Right ventricle myocardium inferior (tissue), 1 donor: ENCODE data around the gene C1orf74. TPM values are rescaled to one million over a fixed set of nuclear protein-coding genes. Genes with fewer than 3 reads are reported as not detected.
A peak's percentile ranks its signal among the peaks of the same experiment; 100 is the strongest.

ENCODE experiments used
- ATAC-seq: fragments of 200-7000 bp; cut with Tn5 transposase; one replicate; pipeline ENCODE4 v1.9.1; 2020; ENCODE audit warnings: mild to moderate bottlenecking, moderate library complexity
- DNase-seq: peaks from one replicate; pipeline ENCODE4 v3.0.0; 2021; ENCODE audit errors: missing footprints
- intact Hi-C: fragments of 100-400 bp; cut with DNase I; formaldehyde crosslinking; loops from one replicate; pipeline ENCODE4 v1.11.0; 2022
- total RNA-seq: library from RNA; stranded (reverse); fragmentation: NEBNext Ultra II Directional; extraction: Animal tissue kit (Norgen Biotek cat#: 25700); gene quantifications from one replicate; pipeline ENCODE4 v1.2.1, GENCODE V29; 2021
- donor health status: DM: no; HTN: yes; CAD: no; lungs with severe emphysema.

The C1orf74 gene
- total RNA-seq, 1 donor from 2014 or later, result 1.8 TPM

DNA sequence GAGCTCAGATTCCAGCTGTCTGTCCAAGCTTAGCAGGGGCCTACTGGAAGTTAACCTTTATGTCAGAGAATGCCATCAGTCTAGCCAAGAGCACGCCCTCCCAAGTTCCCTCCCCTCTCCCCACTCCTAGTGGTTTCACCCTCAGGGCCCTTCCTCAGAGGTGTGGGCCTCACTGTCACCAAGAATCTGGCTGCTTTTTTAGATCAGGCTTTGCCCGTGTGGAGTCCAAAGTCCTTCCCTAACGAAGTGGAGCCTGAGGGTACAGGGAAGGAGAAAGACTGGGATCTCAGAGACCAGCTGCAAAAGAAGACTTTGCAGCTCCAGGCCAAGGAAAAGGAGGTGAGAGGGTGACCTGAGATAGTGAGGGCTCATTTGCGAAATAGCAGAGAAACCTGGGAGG, 4.1 kb downstream of the C1orf74 start:
- intact Hi-C loops, result loop anchor here (5.0 kb wide), 1 partner anchor 33 kb away; no protein-coding TSS in a partner anchor
- no peak for DNase-seq
- ATAC-seq, result no peak

DNA sequence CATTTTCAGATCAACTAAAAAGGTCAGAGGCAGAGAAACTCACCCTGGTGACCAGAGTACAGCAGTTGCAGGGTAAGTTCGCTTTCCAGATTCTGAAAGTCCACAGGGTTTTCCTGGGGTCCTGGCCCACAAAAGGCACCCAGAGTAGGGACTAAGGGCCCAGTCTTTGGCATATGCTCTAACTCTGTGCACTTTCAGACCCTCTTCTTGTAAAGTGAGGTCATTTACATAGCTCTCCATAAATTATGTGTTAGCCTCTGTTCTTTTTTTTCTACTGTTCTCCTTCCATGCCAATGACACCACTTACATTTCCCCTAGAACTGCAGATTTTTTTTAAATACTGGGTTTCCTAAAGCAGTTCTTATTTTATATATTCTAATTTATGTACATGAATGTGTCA, 6.3 kb downstream of the C1orf74 start:
- no peak for DNase-seq
- ATAC-seq, result no peak
- intact Hi-C loops, result no loop called here

DNA sequence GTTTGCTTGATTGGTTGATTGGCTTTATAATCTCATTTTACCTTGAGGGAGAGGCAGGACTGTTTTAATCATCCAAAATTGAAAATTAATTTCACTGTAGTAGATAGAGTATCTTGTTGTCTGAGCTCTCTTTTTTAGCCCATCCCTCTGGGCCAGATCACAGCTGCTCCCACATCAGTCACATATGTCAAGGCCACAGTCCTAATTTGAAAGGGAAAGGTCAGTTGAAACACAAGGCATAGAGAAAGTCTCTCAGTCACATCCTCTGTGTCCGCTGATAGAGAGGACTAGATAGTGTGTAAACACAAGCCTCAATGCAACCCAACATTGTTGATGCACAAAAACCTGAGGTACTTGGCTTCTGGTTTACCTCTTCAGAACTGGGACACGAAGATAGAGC, 6.8 kb downstream of the C1orf74 start:
- DNase-seq (no peak), ATAC-seq (no peak)
- intact Hi-C loops, result no loop called here

DNA sequence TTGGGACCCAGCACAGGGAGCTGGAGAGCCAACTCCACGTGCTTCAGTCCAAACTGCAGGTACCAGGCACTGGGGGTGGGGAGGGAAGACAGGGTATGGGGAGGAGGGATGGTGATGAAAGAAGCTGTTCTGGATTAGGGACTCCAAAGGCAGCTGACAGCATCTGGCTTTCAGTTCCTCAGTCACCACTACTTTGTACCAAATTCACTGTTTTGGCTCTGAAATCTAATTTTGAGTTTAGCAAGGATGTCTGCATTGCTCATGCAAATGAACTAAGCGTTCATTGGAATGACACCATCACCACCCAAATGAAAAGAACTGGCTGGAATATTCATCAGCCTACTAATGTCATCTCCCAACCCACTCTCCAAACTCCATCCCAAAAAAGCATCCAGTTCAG, 8.7 kb downstream of the C1orf74 start:
- intact Hi-C loops, result no loop called here
- DNase-seq, result no peak
- ATAC-seq, result no peak

DNA sequence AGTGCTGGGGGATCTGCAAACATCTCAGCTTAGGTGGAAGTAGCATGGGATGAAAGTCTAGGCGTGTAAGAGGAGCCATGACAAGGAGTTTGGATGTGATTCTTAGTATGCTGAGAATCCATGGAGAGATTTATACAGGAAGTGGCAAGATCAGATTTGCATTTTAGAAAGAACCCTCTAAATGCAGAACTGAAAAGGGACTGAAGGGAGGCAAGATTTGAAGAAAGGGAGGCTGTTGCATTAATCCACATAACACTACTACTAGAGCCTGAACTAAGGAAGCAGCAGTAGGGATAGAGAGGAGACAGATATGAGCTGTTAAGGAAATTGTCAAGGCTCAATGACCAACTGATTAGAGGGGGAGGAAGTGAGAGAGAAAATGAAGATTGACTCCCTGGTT, 9.8 kb downstream of the C1orf74 start:
- ATAC-seq, result no peak
- DNase-seq, result no peak
- intact Hi-C loops, result no loop called here

DNA sequence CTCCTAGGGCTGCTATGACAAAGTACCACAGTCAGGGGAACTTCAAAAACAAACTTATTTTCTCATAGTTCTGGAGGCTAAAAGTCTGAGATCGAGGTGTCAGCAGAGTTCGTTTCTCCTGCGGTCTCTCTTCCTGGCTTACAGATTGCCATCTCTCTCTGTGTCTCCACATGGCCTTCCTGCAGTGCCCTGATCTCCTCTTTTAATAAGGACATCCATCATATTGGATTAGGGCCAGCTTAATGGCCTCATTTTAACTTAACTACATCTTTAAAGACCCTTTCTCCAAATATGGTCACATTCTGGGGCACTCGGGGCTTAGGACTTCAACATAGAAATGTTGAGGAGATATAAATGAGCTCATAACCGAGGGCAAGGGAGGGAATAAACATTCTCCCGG, 12.2 kb downstream of the C1orf74 start:
- DNase-seq (no peak), ATAC-seq (no peak)
- intact Hi-C loops, result no loop called here

DNA sequence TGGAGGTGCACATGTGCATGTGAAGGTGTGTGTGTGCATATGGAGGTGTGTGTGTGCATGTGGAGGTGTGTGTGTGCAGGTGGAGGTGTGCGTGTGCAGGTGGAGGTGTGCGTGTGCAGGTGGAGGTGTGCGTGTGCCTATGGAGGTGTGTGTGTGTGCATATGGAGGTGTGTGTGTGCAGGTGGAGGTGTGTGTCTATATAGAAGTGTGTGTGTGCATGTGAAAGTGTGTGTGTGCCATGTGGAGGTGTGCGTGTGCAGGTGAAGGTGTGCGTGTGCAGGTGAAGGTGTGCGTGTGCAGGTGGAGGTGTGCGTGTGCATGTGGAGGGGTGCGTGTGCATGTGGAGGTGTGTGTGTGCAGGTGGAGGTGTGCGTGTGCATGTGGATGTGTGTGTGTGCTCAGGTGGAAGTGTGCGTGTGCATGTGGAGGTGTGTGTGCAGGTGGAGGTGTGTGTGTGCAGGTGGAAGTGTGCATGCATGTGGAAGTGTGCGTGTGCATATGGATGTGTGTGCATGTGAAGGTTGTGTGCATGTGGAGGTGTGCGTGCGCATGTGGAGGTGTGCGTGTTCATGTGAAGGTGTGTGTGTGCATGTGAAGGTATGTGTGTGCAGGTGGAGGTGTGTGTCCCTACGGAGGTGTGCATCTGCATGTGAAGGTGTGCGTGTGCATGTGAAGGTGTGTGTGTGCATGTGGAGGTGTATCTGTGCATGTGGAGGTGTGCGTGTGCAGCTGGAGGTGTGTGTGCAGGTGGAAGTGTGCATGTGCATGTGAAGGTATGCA, 13.5 kb downstream of the C1orf74 start:
- intact Hi-C loops, result no loop called here
- DNase-seq (no peak), ATAC-seq (no peak)

DNA sequence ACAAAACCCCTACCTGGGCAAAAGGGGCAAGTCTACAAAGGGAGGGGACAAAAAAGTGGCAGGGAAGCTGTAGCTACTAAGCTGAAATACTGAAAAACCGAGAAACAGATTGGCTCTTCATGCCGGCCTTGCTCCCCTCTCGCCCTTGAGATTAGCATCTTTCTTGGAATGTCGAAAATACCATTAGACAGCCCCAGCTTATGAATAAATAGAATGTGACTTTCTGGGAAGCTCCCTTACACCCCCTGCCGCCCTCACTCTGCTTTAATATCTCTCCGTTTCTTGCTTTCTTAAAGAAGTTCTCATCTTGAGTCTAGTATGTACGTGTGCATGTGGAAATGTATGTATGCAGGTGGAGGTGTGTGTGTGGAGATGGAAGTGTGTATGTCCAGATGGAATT, 14.4 kb downstream of the C1orf74 start:
- intact Hi-C loops, result loop anchor here (10.0 kb wide), 1 partner anchor 55 kb away; the partner anchor contains the start of gene UTP25
- ATAC-seq, result no peak
- no peak for DNase-seq

DNA sequence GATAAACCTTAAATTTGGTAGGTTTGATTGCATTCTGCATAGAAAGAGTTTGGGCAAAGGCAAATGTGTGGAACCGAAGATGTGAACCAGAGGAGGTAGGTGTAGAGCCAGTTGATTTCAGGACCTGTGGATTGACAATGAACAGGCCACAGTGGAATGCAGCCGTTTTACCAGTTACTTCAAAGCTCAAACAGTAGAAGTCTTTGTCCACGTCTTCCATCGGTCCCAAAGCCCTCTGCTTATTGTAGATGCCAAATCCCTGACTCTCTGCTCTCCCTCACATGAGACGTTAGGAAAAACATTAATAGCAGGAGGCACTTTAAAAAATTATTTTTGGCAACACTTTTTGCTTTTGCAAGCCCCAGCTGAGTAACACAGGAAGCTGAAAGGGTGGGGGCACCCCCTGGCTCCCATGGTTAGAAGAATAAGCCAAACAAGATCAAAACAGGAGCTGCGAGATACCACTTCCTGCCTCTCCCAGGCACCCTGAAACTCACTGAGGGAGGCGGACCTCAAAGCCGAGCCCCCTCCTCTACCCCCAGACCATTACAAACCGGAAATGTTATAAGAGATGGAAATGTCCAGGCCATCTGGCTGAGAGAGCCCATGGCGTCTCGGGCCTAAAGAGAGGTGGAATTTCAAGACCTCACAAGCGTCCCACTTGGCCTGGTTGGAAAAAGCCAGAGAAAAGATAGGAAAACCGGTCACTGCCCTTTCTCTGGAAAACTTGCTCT, 15.0 kb downstream of the C1orf74 start:
- ATAC-seq (peak; percentile 89), DNase-seq (peak; percentile 83)
- intact Hi-C loops, result loop anchor here (10.0 kb wide), 1 partner anchor 55 kb away; the partner anchor contains the start of gene UTP25

DNA sequence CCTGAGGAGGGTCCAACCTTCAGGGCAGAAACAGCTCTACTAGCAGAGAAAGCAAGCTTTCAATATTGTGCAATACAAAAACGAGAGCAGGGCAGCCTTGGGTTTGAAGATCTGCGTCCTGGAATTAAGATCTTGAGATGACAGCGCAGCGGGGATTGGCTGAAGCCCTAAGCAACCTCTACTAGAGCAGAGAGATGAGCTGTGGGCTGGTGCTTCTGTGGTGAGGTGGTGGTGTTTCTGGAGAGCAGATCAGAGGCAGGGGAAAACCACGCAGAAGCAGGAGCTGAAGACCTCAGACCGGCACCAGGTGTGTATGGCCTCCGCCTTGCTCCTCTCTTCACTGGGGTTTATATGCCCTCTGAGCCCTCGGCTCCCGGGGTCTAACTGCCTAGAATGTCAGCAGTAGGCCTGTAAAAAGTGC, 16.0 kb downstream of the C1orf74 start:
- DNase-seq (no peak), ATAC-seq (peak; percentile 18)
- intact Hi-C loops, result loop anchor here (10.0 kb wide), 1 partner anchor 56 kb away; the partner anchor contains the start of gene UTP25

DNA sequence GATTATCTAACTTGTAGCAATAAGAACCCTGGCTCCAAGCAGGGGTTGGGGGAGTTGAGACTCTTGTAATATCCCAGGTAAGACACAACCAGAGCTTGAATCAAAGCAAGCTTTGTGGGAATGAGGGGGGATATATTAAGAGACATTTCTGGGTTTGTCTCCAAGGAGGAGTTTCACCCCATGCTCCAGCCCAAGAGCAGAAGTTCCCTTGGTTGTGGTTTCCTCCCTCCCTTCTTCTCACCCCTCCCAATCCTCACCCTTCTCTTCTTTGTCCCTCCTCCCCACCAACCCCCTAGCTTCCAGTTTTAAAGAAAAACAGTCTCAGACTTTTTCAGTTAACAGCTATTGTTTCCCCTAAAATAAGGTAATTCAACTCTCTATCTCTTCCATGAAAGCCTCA, 16.7 kb downstream of the C1orf74 start:
- DNase-seq (no peak), ATAC-seq (no peak)
- intact Hi-C loops, result loop anchor here (10.0 kb wide), 1 partner anchor 57 kb away; the partner anchor contains the start of gene UTP25

DNA sequence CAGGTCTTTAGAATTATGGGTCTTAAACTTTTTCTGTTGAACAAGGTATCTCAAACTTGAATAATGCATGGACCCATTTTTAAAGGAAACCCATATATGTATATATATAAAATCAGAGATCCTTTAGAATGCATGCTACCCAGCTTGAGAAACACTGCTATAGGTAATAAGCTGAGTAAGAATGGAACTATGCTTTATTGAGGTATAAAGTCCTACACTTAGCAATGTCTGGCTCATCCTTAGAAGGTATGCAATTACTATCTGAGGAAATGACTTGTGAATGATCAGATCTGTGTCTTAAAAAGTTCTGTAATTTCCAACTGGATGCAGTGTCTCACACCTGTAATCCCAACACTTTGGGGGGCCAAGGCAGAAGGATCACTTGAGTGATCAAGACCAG, 17.3 kb downstream of the C1orf74 start:
- no peak for ATAC-seq
- DNase-seq, result no peak
- intact Hi-C loops, result loop anchor here (10.0 kb wide), 1 partner anchor 58 kb away; the partner anchor contains the start of gene UTP25

DNA sequence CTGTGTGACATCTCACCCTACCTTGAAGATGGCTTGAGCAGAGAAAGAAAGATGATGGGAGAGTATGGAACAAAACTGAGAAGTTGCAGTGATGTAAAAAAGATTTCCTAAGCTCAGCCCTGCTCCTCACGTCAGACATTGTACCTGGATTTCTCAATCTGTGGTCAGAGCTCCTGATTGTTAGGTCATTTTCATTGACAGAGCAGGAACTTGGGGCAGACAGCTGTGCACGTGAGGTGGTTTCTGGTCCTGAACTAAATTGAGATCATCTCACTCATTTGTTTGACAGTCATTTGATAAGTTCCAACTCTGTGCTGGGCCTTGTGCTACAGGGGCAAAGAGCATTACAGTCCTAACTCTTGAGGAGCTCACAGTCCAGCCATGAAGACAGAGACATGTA, 18.3 kb downstream of the C1orf74 start:
- ATAC-seq, result no peak
- no peak for DNase-seq
- intact Hi-C loops, result loop anchor here (10.0 kb wide), 1 partner anchor 59 kb away; the partner anchor contains the start of gene UTP25

DNA sequence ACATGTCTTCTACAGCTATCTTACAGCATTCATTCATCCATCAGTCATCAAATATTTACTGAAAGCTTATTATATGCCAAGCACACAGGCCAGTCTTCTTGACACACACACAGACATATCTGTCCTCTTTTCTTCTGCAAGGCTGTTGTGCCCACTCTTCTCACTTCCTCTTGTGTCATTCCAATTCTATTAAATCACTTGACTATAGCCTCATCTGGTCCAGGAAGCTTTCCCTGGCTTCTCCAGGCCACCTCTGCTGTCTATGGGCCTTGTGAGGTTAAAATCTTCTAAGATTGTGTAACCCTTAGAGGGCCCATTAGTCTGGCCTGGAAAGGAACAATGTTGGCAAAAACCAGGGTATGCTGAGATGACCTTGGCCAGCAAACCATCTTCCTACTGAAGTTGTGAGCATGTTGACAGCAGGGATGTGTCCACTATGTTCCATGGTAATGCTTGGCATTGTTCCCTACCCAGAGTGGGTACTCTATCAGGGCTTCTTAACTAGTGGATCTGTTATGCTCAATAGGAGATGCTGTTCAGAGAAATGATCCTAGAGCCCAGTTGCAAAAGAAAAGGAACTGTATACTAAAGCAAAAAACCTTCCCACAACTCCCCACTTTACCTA, 23.2 kb downstream of the C1orf74 start:
- ATAC-seq, result peak; percentile 69
- DNase-seq, result no peak
- intact Hi-C loops, result loop anchor here (10.0 kb wide), 1 partner anchor 64 kb away; the partner anchor contains the start of gene UTP25

DNA sequence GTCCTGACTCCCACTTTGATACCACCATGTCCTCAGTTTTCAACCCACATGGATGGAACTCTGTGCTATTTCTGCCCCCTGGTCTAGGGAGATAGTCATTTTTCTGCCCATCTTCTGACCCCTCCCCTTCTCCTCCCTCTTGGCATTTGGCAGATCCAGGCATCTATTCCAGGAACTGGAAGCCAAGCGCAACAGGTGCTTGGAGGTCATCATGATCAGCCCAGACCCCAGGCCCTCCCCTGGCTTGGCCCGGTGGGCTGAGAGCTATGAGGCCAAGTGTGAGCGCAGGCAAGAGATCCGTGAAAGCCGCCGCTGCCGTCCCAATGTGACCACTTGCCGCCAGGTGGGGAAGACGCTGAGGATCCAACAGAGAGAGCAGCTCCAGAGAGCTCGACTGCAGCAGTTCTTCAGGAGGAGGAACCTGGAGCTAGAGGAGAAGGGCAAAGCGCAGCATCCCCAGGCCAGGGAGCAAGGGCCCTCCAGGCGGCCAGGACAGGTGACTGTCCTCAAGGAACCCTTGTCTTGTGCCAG, 24.5 kb downstream of the C1orf74 start:
- intact Hi-C loops, result loop anchor here (10.0 kb wide), 1 partner anchor 65 kb away; the partner anchor contains the start of gene UTP25
- no peak for DNase-seq
- no peak for ATAC-seq

DNA sequence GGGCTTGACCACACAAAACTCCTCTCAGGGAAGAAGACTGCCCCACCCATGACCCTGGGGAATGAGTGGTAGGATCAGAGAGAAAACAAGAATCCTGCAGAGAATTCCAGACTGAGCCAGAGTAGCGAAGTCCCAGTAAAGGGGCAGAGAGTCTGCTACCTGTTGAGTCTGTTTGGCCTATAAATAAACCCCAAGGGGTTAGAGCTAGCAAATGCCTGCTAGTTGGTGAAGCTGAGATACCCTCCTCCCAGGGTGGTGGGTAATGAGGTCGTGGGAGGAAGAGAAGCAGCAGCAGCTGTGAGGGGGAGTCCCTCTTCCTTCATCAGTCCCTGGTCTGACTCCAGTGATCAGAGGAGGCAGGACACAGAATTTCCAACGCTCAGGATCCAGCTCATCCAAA, 26.0 kb downstream of the C1orf74 start:
- ATAC-seq (no peak), DNase-seq (no peak)
- intact Hi-C loops, result no loop called here

DNA sequence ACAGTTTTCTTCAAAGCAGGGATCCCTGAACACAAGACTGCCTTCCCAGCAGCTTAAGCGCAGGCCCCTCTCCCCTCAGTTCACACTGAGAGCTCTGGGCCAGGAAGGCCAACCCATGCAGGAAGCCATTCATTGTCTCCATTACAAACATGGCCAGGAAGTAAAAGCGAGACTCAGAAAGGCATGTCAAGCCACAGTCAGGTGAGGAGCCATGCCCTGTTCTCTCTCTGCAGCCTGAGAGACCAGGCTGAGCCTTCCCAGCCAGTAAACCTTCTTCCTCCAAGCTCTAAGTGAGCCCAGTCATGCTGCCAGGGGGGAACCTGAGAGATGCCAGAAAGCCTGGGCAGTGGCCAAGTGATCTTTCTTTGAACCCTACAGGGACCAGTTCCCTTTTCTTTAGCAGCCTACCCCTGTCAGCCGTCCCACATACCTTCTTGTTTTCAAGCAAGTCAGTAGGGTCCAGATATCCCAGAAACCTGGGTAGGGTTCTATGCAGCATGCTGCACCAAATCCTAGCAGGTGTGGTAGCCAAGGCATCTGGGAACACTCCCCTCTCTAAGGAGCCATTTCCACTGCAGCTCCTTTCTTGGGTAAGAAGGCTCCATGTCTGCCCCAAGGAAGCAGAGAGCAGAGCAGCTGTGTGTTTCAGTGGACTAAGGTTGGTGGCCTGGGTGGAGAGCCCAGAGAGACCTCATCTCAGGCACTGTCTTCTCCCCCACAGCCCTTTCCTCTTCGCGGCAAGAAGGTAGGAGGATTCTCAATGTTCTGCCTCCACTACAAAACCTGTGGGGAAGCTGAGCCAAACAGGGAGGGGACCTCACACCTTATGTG, 27.5 kb downstream of the C1orf74 start:
- intact Hi-C loops, result no loop called here
- DNase-seq, result no peak
- ATAC-seq, result peak; percentile 40

DNA sequence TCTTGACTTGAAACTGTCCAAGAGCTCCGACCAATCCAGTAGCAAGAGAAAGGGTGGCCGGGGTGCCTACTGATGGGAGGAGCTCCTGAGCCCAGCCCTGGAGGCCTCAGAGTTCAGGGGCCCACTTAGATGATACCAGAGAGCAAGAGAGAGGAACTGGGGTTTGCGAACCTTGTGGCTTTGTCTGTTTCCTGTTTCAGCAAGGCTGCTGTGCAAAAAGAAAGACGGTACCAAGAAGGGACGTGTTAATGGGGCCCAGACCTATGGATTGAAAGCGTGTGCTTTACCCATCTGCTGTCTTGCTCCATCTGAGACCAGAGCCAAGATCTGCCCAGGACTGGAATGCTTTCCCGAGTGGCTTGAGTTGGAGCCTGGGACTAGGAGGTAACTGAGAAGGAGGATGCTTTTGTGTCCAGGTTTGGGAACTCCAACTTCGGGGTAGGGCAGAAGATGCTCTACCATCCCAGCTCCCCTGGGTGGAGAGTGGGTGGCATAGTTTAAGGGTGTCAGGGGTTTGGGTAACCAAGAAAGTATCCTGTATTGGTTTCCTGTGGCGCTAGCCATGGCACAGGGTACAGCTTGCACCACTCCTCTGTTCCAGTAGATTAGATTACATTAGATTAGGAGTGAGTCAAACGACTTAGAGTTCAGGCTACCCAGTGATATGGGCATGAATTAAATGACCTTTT, 28.3 kb downstream of the C1orf74 start, which contains the start of gene TRAF3IP3:
TRAF3IP3 (plus strand) TSS at position 128 of the 689 bp plus-strand sequence. CDS start 3,987 bp downstream, outside the sequence.
- ATAC-seq (peak; percentile 56), DNase-seq (peak; percentile 71)
- intact Hi-C loops, result no loop called here
